HUES6 (cell line): ENCODE measurements around the gene TTC32.
"Not testable (repeated sequence)": the region's sequence is repeated elsewhere in the genome, so short reads cannot be mapped to it uniquely, and the experiment has no call there.

Experiments
- H3K27ac ChIP-seq: 2 replicates; pipeline ENCODE4 v1.7.0; 2013; ENCODE audit warnings: low read depth, mild to moderate bottlenecking, low read length, inconsistent platforms
- H3K27me3 ChIP-seq: 2 replicates; pipeline ENCODE4 v1.6.1; 2013; ENCODE audit warnings: low read length; ENCODE audit not compliant: control insufficient read depth, insufficient read depth
- H3K36me3 ChIP-seq: 2 replicates; pipeline ENCODE4 v1.6.1; 2013; ENCODE audit warnings: low read length; ENCODE audit not compliant: control insufficient read depth, insufficient read depth
- H3K4me1 ChIP-seq: 2 replicates; pipeline ENCODE4 v1.6.1; 2013; ENCODE audit warnings: low read length; ENCODE audit not compliant: control insufficient read depth, insufficient read depth
- H3K4me3 ChIP-seq: 2 replicates; pipeline ENCODE4 v1.5.1; 2013; ENCODE audit warnings: low read depth, low read length
- H3K9ac ChIP-seq: one replicate; pipeline ENCODE4 v1.6.1; 2013; ENCODE audit warnings: mild to moderate bottlenecking, low read length
- H3K9me3 ChIP-seq: 2 replicates; pipeline ENCODE4 v1.6.1; 2013; ENCODE audit warnings: low read depth, low read length; ENCODE audit not compliant: control insufficient read depth, insufficient read depth

Gene TTC32

DNA sequence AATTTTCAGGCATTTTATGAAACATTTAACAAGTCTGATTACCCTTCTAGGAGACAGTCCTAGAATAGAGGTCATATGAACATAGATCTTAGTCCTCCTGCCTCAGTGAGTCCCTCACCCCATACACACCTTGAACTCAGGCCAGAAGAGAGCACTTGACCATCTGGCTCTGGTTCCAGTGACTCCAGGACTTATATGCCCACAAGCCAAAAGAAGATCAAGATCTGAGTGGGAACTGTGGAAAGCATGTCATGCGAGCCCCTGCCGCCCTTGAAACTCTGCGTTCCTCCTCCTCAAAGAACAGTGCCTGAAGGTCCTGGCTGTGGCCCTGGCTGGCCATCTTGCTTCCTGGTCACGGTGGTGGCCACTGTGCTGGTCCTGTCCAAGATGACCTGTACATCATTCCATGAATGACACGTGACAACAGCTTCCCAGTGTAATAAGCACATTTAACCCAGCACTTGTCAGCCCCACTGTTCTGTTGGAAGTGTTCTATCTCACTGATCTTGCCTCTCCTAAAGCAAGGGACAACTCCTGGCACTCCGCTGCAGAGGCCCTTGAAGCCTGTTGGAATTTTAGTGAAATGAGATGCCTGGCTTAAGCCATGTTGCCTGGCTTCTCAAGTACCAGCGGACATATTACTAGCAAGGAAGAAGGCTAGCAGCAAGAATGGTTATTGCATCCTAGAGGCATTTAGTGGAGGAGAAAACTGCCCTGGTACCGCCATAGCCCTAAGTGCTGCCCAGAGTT lies 17.6 kb downstream of the TTC32 start:
- no peak overlapping the region for H3K9ac ChIP-seq
- no peak overlapping the region for H3K27ac ChIP-seq
- no peak overlapping the region for H3K4me3 ChIP-seq
- H3K4me1 ChIP-seq, result no peaks in the 10 kb centered on the region
- H3K9me3 ChIP-seq, result no peaks in the 10 kb centered on the region
- H3K27me3 ChIP-seq, result no peaks in the 10 kb centered on the region
- no peaks in the 10 kb centered on the region for H3K36me3 ChIP-seq

DNA sequence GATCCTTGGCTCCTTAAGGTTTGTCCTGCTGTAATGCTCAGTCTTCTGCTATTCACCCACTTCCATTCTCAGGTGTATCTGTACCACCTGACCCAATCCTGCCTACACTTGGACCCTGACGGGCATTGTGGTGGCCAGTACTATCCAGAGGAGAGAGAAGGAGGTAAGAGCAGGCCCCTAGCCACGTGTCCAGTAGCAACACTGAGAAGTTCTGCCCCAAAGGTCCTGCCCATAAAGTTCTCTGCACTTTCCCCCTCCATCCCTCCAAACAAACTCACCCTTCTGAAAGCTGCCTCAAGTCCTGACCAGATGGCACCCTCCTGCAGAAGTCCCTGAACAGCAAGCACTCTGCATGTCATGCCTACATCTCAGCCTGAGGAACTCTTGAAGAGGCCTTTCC lies 18.3 kb downstream of the TTC32 start:
- Histone ChIP-seq H3K36me3 (no peaks in the 10 kb centered on the region), H3K4me3 (no peak overlapping the region), H3K4me1 (no peaks in the 10 kb centered on the region), H3K9me3 (no peaks in the 10 kb centered on the region), H3K27me3 (no peaks in the 10 kb centered on the region), H3K27ac (no peak overlapping the region), H3K9ac (no peak overlapping the region)

DNA sequence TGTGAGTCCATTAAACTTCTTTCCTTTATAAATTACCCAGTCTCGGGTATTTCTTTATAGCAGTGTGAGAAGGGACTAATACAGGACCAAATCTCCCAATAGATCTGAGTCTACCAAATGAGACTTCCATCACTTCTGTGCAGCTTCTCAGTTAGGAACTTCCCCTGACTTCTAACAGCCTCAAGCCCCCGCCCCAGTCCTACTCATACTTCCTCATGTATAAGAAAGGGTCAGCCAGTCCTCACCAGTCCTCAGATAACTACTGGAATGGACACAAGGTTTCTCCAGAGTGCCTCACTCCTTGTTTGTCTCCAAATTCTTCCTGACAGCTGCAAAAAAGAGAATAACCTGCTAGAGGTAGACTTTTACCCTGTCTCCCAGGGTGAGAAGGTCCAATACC lies 19.5 kb downstream of the TTC32 start:
- H3K27ac ChIP-seq, result no peak overlapping the region
- no peak overlapping the region for H3K4me3 ChIP-seq
- no peak overlapping the region for H3K9ac ChIP-seq
- no peaks in the 10 kb centered on the region for H3K36me3 ChIP-seq
- H3K4me1 ChIP-seq, result no peaks in the 10 kb centered on the region
- H3K27me3 ChIP-seq, result no peaks in the 10 kb centered on the region
- H3K9me3 ChIP-seq, result no peaks in the 10 kb centered on the region

DNA sequence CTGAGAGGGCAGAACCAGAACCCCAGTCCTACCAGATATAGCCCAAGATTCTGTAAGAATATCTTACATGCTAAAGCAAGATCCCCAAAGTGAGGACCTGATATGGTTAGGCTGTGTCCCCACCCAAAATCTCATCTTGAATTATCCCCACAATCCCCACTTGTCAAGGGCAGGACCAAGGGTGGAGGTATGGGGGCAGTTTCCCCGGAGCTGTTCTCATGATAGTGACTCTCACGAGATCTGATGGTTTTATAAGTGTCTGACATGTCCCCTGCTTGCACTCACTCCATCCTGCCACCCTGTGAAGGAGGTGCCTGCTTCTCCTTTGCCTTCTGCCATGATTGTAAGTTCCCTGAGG lies 19.9 kb downstream of the TTC32 start:
- Histone ChIP-seq H3K4me3 (no peak overlapping the region), H3K4me1 (no peaks in the 10 kb centered on the region), H3K27me3 (no peaks in the 10 kb centered on the region), H3K9ac (no peak overlapping the region), H3K27ac (no peak overlapping the region), H3K36me3 (no peaks in the 10 kb centered on the region), H3K9me3 (no peaks in the 10 kb centered on the region)

DNA sequence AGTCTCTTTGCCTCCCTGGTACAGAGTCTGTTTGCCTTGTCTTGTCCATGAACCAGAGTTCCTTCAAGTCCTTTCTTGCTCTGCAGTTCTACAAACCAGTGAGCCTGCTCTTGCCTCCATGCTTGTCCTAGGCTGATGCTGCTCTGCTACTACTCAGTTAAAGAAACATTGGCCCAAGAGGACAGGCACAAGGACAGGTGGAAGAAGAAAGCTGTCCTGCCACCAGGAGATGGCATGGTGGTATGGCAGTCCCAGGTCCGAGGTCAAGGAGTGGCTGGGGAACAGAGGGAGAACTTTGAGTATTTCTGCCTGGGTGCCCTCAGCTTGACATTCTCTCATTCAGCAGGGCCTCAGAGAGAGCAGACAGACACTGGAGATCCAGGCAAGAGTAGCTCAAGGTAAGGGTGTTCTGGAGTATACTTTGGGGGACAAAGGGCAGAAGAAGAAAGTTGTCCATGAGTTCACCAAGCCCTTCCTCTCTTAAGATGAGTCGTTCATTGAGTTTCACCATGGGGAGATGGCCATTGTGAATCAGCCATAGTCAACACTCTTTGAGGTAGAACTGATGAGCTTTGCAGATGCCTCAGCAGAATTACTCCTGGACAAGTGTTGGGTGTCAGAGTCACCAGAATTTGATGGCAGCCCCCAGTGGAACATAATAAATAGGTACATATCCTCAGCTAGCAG lies 20.4 kb downstream of the TTC32 start:
- Histone ChIP-seq H3K9ac (no peak overlapping the region), H3K4me1 (no peaks in the 10 kb centered on the region), H3K36me3 (no peaks in the 10 kb centered on the region), H3K4me3 (no peak overlapping the region), H3K9me3 (no peaks in the 10 kb centered on the region), H3K27me3 (no peaks in the 10 kb centered on the region), H3K27ac (no peak overlapping the region)

DNA sequence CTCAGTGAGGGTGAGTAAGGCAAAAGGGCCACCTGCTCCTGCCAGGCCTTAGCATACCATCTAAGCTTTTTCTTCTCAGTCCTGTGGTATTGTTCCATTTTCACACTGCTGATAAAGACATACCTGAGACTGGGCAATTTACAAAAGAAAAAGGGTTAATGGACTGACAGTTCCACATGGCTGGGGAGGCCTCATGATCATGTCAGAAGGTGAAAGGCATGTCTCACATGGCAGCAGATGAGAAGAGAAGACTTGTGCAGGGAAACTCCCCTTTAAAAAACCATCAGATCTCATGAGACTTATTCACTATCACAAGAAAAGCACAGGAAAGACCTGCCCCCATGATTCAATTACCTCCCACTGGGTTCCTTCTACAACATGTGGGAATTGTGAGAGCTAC lies 21.6 kb downstream of the TTC32 start:
- not testable (repeated sequence) for H3K4me1 ChIP-seq, H3K27ac ChIP-seq, H3K4me3 ChIP-seq, H3K9ac ChIP-seq, H3K9me3 ChIP-seq, H3K36me3 ChIP-seq, H3K27me3 ChIP-seq

DNA sequence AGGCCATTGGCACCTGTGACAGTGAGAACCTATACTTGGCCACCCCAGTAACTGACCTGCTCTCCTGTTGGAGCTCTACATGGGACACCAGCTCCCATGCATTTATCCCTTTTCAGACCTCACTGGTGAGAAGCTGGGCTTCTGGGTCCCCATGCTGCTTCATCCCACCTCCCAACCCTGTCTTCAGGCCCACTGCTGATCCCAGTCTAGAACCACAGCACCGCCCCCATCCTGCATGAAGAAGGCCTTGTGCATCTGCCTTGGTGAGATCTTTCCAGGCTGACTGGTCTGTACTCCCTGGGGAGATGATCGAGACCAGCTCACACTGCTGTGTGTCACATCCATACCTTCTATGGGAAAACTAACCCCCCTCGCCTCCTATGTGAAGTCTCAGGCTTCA lies 22.7 kb downstream of the TTC32 start:
- H3K9me3 ChIP-seq, result no peaks in the 10 kb centered on the region
- H3K4me3 ChIP-seq, result no peak overlapping the region
- no peak overlapping the region for H3K9ac ChIP-seq
- no peaks in the 10 kb centered on the region for H3K4me1 ChIP-seq
- H3K36me3 ChIP-seq, result no peaks in the 10 kb centered on the region
- H3K27me3 ChIP-seq, result no peaks in the 10 kb centered on the region
- H3K27ac ChIP-seq, result no peak overlapping the region

DNA sequence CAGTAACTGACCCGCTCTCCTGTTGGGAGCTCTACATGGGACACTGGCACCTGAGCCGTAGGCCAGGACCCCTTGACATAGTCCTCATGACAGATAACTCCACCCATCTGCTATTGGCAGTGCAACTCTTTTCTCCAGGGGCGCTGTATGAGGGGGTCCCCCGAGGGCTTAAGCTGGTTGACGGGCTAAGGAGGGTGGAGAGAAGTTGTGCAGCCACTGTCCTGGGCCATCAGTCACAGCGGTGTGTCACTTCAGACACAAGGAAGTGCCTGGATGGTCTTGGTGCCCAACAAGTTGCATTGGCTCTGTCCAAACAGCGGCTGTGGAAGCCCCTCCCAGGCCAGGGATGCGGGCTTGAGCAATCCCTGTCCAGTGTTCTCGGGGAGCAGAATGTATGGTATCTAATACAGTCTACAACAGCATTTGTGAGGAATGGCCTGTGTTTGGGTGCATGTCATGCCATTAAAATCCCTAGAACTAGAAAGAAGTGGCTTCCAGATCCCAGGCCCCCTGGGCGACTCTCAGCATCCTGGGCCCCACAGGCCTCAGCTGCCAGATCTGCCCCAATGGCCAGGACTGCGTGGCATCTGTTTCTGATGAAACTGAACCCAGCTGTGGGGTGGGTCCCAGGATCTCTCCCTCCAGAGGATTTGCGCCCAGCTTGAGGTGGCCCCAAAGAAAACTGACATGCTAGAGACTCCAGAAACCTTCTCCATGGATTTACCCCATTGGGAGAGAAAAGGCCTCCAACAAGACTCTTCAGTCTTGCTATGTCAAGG lies 23.3 kb downstream of the TTC32 start:
- no peak overlapping the region for H3K9ac ChIP-seq
- H3K27ac ChIP-seq, result no peak overlapping the region
- H3K27me3 ChIP-seq, result no peaks in the 10 kb centered on the region
- H3K4me3 ChIP-seq, result no peak overlapping the region
- H3K9me3 ChIP-seq, result no peaks in the 10 kb centered on the region
- H3K36me3 ChIP-seq, result no peaks in the 10 kb centered on the region
- no peaks in the 10 kb centered on the region for H3K4me1 ChIP-seq

DNA sequence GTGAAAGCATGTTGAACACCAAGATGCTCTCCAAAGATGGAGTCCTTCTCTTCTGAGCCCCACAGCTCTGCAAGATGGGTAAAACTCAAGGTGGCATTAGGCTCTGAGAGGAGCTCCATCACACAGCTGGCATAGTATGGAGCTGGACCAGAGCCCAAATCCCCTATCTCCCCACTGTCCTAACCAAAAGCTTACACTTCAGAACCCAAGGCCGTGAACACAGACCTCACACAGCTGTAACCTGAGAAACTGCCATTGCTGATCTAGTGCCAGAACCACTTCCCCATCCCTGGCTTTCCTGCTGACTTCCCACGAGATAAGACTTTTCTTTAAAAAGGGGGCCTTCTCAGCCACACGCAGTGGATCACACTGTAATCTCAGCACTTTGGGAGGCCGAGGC lies 25.0 kb downstream of the TTC32 start:
- H3K27me3 ChIP-seq, result no peaks in the 10 kb centered on the region; the same call in 1 of the 2 replicates
- no peaks in the 10 kb centered on the region for H3K36me3 ChIP-seq
- H3K4me3 ChIP-seq, result no peak overlapping the region
- H3K4me1 ChIP-seq, result no peaks in the 10 kb centered on the region
- H3K27ac ChIP-seq, result no peak overlapping the region
- H3K9ac ChIP-seq, result no peak overlapping the region
- no peaks in the 10 kb centered on the region for H3K9me3 ChIP-seq

DNA sequence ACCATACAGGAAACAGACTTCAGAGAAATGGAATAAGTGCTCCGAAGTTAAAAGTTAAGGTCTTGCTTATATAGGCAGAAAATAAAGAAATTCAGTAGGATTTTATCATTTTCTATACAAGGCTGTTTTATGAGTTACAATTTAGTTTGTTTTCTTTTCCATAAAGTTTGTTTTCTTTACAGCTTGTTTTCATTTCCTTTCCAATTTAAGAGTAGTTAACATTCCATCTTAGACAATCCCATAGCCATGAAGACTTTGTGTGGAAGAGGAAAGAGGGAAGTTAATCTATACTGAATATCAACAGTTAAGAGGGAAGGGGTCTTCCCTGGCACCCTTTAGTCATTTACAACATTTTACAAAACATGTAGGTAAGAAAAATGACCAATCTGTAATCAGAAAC lies 26.5 kb downstream of the TTC32 start:
- Histone ChIP-seq H3K4me3 (no peak overlapping the region), H3K4me1 (no peaks in the 10 kb centered on the region), H3K9ac (no peak overlapping the region), H3K9me3 (no peaks in the 10 kb centered on the region), H3K36me3 (no peaks in the 10 kb centered on the region), H3K27me3 (peaks cover 3% of the 10 kb centered on the region), H3K27ac (no peak overlapping the region)

DNA sequence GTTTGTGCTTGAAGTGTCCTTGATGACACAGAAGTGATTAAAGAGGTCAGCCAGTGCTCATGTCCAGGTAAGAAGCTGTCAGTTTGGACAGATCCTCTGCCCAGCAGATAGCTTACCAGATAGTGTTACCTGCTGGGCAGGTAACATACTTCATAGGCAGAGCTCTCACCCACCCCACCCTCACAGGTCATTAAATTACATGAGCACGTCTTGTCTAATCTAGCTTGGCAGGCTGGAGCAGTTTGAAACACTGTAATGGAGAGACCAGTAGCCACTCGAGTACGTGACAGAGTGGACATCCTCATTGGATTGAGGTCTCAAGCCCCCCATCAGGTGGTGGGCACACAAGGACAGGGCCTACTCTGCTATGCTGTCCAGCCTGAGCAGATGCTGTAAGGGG lies 27.1 kb downstream of the TTC32 start:
- no peak overlapping the region for H3K27ac ChIP-seq

More for the DNA sequence above, 27.1 kb downstream of the TTC32 start:
- Histone ChIP-seq H3K4me1 (no peaks in the 10 kb centered on the region), H3K9me3 (no peaks in the 10 kb centered on the region), H3K9ac (no peak overlapping the region), H3K36me3 (no peaks in the 10 kb centered on the region), H3K27me3 (peaks cover 8% of the 10 kb centered on the region), H3K4me3 (no peak overlapping the region)
